ENCODE results near the gene AKAP12.

Gene AKAP12

GRCh38 chr6:151388997-151389617, 149.3 kb downstream of the AKAP12 start:
- DNase-seq = no peak

GRCh38 chr6:151389618-151390275, 150.0 kb downstream of the AKAP12 start:
- DNase-seq = peak; percentile 86

GRCh38 chr6:151390276-151390850, 150.6 kb downstream of the AKAP12 start:
- DNase-seq = peak; percentile 88

- DNase-seq = peak; percentile 41
Measured at GRCh38 chr6:151390851-151391470, 151.2 kb downstream of the AKAP12 start.

GRCh38 chr6:151391471-151392413, 152.0 kb downstream of the AKAP12 start, which contains the start of gene ZBTB2:
TSS of gene ZBTB2 (minus strand) at chr6:151391559. CDS start at chr6:151373637, 17,922 bp downstream.
- peak; percentile 70 for DNase-seq

- no peak for DNase-seq
Measured at GRCh38 chr6:151392427-151392826, 152.7 kb downstream of the AKAP12 start.

GRCh38 chr6:151393410-151393809, 153.6 kb downstream of the AKAP12 start:
- DNase-seq = no peak

- no peak for DNase-seq
Measured at GRCh38 chr6:151399679-151400078, 159.9 kb downstream of the AKAP12 start.

- no peak for DNase-seq
Measured at GRCh38 chr6:151400473-151400872, 160.7 kb downstream of the AKAP12 start.

GRCh38 chr6:151402228-151402627, 162.5 kb downstream of the AKAP12 start:
- no peak for DNase-seq

GRCh38 chr6:151403919-151404308, 164.1 kb downstream of the AKAP12 start:
- no peak for DNase-seq

Measured in NCI-H510A (cell line).